ENCODE data around the gene MARCHF4. TPM values are rescaled to one million over a fixed set of nuclear protein-coding genes. Genes with fewer than 3 reads are reported as not detected.

The MARCHF4 gene
- total RNA-seq, 2 donors from 2014 or later, result 0.51 to 0.86 TPM

GRCh38 chr2:216352653-216353270 lies 19.5 kb downstream of the MARCHF4 start:
- H3K27ac ChIP-seq (ENCODE audit: low read depth, low read length), result no peak overlapping the region
- H3K27ac Mint-ChIP-seq, result no peak overlapping the region
- no peaks in the 10 kb centered on the region for H3K36me3 ChIP-seq (ENCODE audit: control insufficient read depth, insufficient read depth, low read length)
- no peak overlapping the region for H3K9ac ChIP-seq (ENCODE audit: extremely low read depth, low read length, poor library complexity, severe bottlenecking)
- H3K27me3 Mint-ChIP-seq (ENCODE audit: insufficient read depth), result no peaks in the 10 kb centered on the region
- H3K9me3 Mint-ChIP-seq, result no peaks in the 10 kb centered on the region
- no peak overlapping the region for H3K4me3 ChIP-seq (ENCODE audit: low read length)
- no peak for DNase-seq
- no peak overlapping the region for H3K4me3 Mint-ChIP-seq
- no peaks in the 10 kb centered on the region for H3K9me3 ChIP-seq (ENCODE audit: control insufficient read depth, low read length)
- no peak for TF ChIP-seq CTCF (conservative IDR thresholded peaks at IDR 0.05)
- no peaks in the 10 kb centered on the region for H3K27me3 ChIP-seq (ENCODE audit: control insufficient read depth, insufficient read depth, low read length, poor library complexity, severe bottlenecking)
- WGBS, 2 experiments (ENCODE audit: insufficient coverage in 1 of 2, insufficient read length in 1 of 2), result 84 to 88% methylated on average over 4 to 5 of the region's 5 CpGs
- H3K36me3 Mint-ChIP-seq (ENCODE audit: low read depth), result no peaks in the 10 kb centered on the region
- H3K4me1 ChIP-seq (ENCODE audit: control insufficient read depth, insufficient read depth, low read length), result peaks cover 5% of the 10 kb centered on the region
- peaks cover 23% of the 10 kb centered on the region for H3K4me1 Mint-ChIP-seq

GRCh38 chr2:216351172-216351925 lies 20.9 kb downstream of the MARCHF4 start:
- Histone ChIP-seq H3K9ac (ENCODE audit: extremely low read depth, low read length, poor library complexity, severe bottlenecking) (no peak overlapping the region), H3K27ac (ENCODE audit: low read depth, low read length) (no peak overlapping the region), H3K4me1 (ENCODE audit: control insufficient read depth, insufficient read depth, low read length) (peaks cover 11% of the 10 kb centered on the region), H3K36me3 (ENCODE audit: control insufficient read depth, insufficient read depth, low read length) (no peaks in the 10 kb centered on the region), H3K9me3 (ENCODE audit: control insufficient read depth, low read length) (no peaks in the 10 kb centered on the region), H3K4me3 (ENCODE audit: low read length) (no peak overlapping the region), H3K27me3 (ENCODE audit: control insufficient read depth, insufficient read depth, low read length, poor library complexity, severe bottlenecking) (no peaks in the 10 kb centered on the region)
- no peaks in the 10 kb centered on the region for H3K36me3 Mint-ChIP-seq (ENCODE audit: low read depth)
- DNase-seq, result no peak
- H3K27me3 Mint-ChIP-seq (ENCODE audit: insufficient read depth), result no peaks in the 10 kb centered on the region
- H3K4me3 Mint-ChIP-seq, result no peak overlapping the region
- no peak overlapping the region for H3K27ac Mint-ChIP-seq
- TF ChIP-seq CTCF (conservative IDR thresholded peaks at IDR 0.05), result no peak
- H3K9me3 Mint-ChIP-seq, result no peaks in the 10 kb centered on the region
- WGBS, 2 experiments (ENCODE audit: insufficient coverage in 1 of 2, insufficient read length in 1 of 2), result 98 to 100% methylated on average over 4 to 5 of the region's 5 CpGs
- peaks cover 31% of the 10 kb centered on the region for H3K4me1 Mint-ChIP-seq

DNA sequence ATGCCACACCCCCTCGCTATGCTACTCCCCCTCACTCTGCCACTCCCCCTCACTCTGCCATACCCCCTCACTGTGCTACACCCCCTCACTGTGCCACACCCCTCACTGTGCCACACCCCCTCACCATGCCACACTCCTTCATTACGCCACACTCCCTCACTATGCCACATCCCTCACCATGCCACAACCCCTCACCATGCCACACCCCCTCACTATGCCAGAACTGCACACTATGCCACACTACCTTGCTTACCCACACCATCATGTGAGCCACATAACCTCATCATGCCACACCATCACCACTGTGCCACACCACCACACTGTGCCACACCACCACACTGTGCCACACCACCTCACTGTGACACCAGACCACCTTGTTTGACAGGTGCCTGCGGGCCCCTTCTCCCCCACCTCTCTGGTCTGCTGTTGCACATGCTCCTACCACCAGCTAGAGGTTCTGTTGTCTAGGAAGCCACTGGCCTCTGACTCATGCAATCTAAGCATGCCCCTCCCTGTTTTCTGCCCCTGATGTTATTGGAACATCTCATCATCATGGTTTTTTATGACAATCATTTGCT lies 22.0 kb downstream of the MARCHF4 start:
- H3K9me3 ChIP-seq (ENCODE audit: control insufficient read depth, low read length), result no peaks in the 10 kb centered on the region
- no peak overlapping the region for H3K4me3 ChIP-seq (ENCODE audit: low read length)
- H3K27me3 Mint-ChIP-seq (ENCODE audit: insufficient read depth), result no peaks in the 10 kb centered on the region
- H3K9ac ChIP-seq (ENCODE audit: extremely low read depth, low read length, poor library complexity, severe bottlenecking), result no peak overlapping the region
- H3K27ac ChIP-seq (ENCODE audit: low read depth, low read length), result no peak overlapping the region
- no peak for DNase-seq
- H3K4me3 Mint-ChIP-seq, result no peak overlapping the region
- WGBS, 2 experiments (ENCODE audit: insufficient coverage in 1 of 2, insufficient read length in 1 of 2), result 96% methylated on average over 3 of the region's 3 CpGs; no CpG with 5 or more reads in 1 of the 2 experiments
- no peaks in the 10 kb centered on the region for H3K36me3 Mint-ChIP-seq (ENCODE audit: low read depth)
- H3K27me3 ChIP-seq (ENCODE audit: control insufficient read depth, insufficient read depth, low read length, poor library complexity, severe bottlenecking), result no peaks in the 10 kb centered on the region
- H3K4me1 Mint-ChIP-seq, result peaks cover 40% of the 10 kb centered on the region
- no peak overlapping the region for H3K27ac Mint-ChIP-seq
- H3K36me3 ChIP-seq (ENCODE audit: control insufficient read depth, insufficient read depth, low read length), result no peaks in the 10 kb centered on the region
- no peaks in the 10 kb centered on the region for H3K9me3 Mint-ChIP-seq
- no peak for TF ChIP-seq CTCF (conservative IDR thresholded peaks at IDR 0.05)
- H3K4me1 ChIP-seq (ENCODE audit: control insufficient read depth, insufficient read depth, low read length), result peaks cover 18% of the 10 kb centered on the region

Measured in endodermal cell (in vitro differentiated cells).